Thoracic aorta (tissue), 2 donors: ENCODE data around the gene RNF31. TPM values are rescaled to one million over a fixed set of nuclear protein-coding genes. Genes with fewer than 3 reads are reported as not detected.
"Not testable (repeated sequence)": the region's sequence is repeated elsewhere in the genome, so short reads cannot be mapped to it uniquely, and the experiment has no call there.

Source experiments
- ATAC-seq: fragments of 150-250 bp; one replicate; pipeline ENCODE4 v1.8.0; 2017; ENCODE audit warnings: low read depth; ENCODE audit not compliant: insufficient number of reproducible peaks, low FRiP score
- DNase-seq: peaks from one replicate; pipeline ENCODE4 v3.0.0-alpha.2; 2020; ENCODE audit warnings: low spot score
- H3K27ac ChIP-seq, 2 donors: fragments of 200-600 bp; sonication (generic); 1 replicate in 1 of 2; 2 replicates in 1 of 2; pipeline ENCODE4 v1.5.1; 2016; ENCODE audit warnings: mild to moderate bottlenecking in 2 of 2, moderate library complexity in 2 of 2
- H3K27me3 ChIP-seq: fragments of 200-600 bp; sonication (generic); replicated peaks from 2 replicates; pipeline ENCODE4 v1.6.0; 2016; ENCODE audit warnings: mild to moderate bottlenecking; ENCODE audit not compliant: insufficient read depth
- H3K36me3 ChIP-seq: fragments of 200-600 bp; sonication (generic); one replicate; pipeline ENCODE4 v1.5.1; 2016
- H3K4me1 ChIP-seq, 2 donors: fragments of 200-600 bp; sonication (generic); 1 replicate in 1 of 2; 2 replicates in 1 of 2; pipeline versions ENCODE4 v1.5.1 to v1.6.0; 2016; ENCODE audit warnings: low read depth in 2 of 2, mild to moderate bottlenecking in 1 of 2; ENCODE audit not compliant: control insufficient read depth in 1 of 2
- H3K4me3 ChIP-seq: fragments of 200-600 bp; sonication (generic); 2 replicates; pipeline ENCODE4 v1.5.1; 2016; ENCODE audit warnings: mild to moderate bottlenecking
- H3K9me3 ChIP-seq: fragments of 200-600 bp; sonication (generic); 2 replicates; pipeline ENCODE4 v1.5.1; 2016
- total RNA-seq, 2 donors: library from RNA; depleted of rRNA; stranded (reverse); fragments of >200 nt; gene quantifications; one replicate each; pipeline versions ENCODE4 v1.1.0 to v1.2.3, GENCODE V29; 2016
- TF ChIP-seq, protein P1 (sequence below): fragments of 200-600 bp; sonication (generic); IDR thresholded peaks from one replicate; pipeline ENCODE4 v1.5.1; 2019; ENCODE audit warnings: antibody characterized with exemption

The RNF31 gene
- total RNA-seq, 2 donors from 2014 or later, result 60.4 to 94.6 TPM

DNA sequence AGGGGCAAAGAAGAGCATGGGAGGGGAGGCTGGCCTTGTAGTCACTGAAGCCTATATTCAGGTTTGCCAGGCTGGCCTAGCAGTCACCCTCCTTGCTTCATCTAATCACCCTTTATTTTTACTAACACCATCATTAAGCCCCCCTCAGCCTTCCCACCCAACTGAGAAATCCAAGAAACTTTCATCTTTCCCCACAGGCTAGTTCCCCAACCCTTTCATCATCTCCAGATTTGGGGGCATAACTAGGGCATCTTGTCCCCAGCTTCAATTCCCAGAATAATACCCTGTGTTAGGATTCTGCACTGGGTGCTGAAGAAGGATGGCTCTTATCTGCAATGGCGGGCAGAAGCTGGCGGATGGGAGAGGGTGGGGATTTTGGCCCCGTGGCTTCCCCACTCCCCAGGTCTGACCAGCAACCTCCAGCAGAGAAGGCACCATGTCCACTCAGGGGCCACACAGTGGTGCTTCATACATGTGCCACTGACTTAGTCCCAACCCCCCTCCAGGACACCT is 46.3 kb upstream of the RNF31 start:
- H3K9me3 ChIP-seq, result no peaks in the 10 kb centered on the region
- no peak overlapping the region for H3K27ac ChIP-seq
- H3K36me3 ChIP-seq, result no peaks in the 10 kb centered on the region
- H3K27me3 ChIP-seq, result no peaks in the 10 kb centered on the region
- TF ChIP-seq, protein P1, sequence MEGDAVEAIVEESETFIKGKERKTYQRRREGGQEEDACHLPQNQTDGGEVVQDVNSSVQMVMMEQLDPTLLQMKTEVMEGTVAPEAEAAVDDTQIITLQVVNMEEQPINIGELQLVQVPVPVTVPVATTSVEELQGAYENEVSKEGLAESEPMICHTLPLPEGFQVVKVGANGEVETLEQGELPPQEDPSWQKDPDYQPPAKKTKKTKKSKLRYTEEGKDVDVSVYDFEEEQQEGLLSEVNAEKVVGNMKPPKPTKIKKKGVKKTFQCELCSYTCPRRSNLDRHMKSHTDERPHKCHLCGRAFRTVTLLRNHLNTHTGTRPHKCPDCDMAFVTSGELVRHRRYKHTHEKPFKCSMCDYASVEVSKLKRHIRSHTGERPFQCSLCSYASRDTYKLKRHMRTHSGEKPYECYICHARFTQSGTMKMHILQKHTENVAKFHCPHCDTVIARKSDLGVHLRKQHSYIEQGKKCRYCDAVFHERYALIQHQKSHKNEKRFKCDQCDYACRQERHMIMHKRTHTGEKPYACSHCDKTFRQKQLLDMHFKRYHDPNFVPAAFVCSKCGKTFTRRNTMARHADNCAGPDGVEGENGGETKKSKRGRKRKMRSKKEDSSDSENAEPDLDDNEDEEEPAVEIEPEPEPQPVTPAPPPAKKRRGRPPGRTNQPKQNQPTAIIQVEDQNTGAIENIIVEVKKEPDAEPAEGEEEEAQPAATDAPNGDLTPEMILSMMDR, result no peak
- ATAC-seq (no peak), DNase-seq (no peak)
- H3K4me3 ChIP-seq, result no peak overlapping the region
- H3K4me1 ChIP-seq, result no peaks in the 10 kb centered on the region

DNA sequence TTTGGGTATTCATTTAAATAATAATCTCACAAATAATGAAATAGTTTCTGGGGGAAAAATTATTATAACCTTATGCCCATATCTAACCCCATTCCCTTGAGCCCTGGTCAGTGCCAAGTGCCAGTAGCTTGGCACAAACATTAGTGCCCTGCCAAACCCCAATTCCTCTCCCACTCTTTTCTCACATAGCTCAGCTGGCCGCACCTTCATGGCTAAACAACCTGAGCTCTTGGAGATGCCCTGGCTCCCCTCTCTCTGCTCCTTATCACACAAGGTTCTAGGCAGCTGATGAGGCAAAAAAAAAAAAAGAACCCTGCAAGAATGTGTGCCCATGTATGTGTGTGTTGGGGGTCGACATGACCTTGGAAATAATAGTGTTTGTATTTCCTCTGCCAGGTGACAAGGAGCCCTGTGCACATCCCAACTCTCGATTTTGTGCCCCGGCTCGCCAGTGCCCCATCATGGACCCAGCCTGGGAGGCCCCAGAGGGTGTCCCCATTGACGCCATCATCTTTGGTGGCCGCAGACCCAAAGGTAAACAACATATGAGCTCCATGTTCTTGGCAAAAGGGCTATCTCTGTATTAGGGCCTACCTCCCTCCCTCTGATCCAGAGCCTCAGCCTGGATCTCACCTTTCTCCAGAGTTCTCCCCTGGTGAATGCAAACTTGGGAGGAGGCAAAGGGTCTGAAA is 44.8 kb upstream of the RNF31 start:
- Histone ChIP-seq H3K36me3 (no peaks in the 10 kb centered on the region), H3K27ac (no peak overlapping the region), H3K9me3 (no peaks in the 10 kb centered on the region), H3K4me3 (no peak overlapping the region), H3K4me1 (no peaks in the 10 kb centered on the region), H3K27me3 (no peaks in the 10 kb centered on the region)
- ATAC-seq, result no peak
- DNase-seq, result no peak
- TF ChIP-seq, protein P1, result no peak

DNA sequence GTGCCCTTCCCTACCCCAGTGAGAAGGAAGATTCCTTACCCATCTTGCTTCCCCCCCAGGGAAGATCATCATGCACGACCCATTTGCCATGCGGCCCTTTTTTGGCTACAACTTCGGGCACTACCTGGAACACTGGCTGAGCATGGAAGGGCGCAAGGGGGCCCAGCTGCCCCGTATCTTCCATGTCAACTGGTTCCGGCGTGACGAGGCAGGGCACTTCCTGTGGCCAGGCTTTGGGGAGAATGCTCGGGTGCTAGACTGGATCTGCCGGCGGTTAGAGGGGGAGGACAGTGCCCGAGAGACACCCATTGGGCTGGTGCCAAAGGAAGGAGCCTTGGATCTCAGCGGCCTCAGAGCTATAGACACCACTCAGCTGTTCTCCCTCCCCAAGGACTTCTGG is 43.8 kb upstream of the RNF31 start:
- H3K27ac ChIP-seq, result no peak overlapping the region
- ATAC-seq (no peak), DNase-seq (no peak)
- no peaks in the 10 kb centered on the region for H3K4me1 ChIP-seq
- H3K36me3 ChIP-seq, result no peaks in the 10 kb centered on the region
- no peaks in the 10 kb centered on the region for H3K9me3 ChIP-seq
- no peaks in the 10 kb centered on the region for H3K27me3 ChIP-seq
- H3K4me3 ChIP-seq, result no peak overlapping the region
- TF ChIP-seq, protein P1, result no peak

DNA sequence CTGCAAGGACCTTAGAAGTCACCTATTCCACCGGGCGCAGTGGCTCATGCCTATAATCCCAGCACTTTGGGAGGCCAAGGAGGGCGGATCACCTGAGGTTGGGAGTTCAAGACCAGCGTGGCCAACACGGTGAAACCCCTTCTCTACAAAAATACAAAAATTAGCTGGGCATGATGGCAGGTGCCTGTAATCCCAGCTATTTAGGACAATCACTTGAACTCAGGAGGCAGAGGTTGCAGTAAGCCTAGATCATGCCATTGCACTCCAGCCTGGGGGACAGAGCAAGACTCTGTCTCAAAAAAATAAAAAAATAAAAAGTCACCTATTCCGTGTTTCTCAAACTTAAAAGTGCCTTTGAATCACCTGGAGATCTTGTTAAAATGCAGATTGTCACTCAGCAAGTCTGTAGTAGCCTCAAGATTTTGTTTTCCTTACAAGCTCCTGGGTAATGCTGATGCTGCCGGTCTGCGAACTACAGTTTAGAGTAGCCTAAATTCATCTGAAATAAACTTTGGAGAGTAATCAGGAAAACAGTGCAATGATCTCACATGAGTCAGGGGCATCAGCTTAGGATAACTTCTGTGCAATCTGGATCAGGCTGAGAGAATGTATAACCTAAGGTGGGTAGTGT is 41.6 kb upstream of the RNF31 start:
- H3K4me1 ChIP-seq, H3K4me3 ChIP-seq, H3K36me3 ChIP-seq, DNase-seq, H3K27ac ChIP-seq, H3K27me3 ChIP-seq, H3K9me3 ChIP-seq, ATAC-seq: not testable (repeated sequence)

DNA sequence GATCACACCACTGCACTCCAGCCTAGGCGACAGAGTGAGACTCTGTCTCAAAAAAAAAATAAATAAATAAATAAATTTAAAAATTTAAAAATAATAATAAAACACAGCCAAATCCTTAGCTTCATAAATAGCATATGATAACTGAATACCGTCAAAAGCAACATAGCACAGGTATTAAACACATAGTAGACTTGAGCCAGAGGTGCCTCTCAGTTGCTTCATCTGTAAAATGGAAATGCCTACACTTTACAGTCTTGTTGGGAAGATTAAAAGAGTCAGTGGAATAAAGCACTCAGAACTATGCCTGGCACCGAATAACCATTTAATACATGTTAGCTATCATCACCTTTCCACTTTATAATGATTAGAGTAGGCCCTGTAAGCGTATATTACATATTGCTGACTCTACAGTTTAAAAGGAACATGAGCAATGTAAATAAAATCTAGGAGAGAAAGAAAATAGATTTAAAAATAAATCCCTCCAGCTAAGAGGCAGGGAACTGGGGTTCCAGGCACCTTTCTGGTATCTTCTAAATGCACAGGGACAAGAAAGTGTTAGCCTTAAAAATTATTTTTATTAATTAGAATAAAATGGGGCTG is 40.5 kb upstream of the RNF31 start:
- H3K9me3 ChIP-seq, result no peaks in the 10 kb centered on the region
- no peak overlapping the region for H3K4me3 ChIP-seq
- TF ChIP-seq, protein P1, result no peak
- no peak overlapping the region for H3K27ac ChIP-seq
- ATAC-seq (no peak), DNase-seq (no peak)
- H3K4me1 ChIP-seq, result no peaks in the 10 kb centered on the region
- no peaks in the 10 kb centered on the region for H3K27me3 ChIP-seq
- H3K36me3 ChIP-seq, result no peaks in the 10 kb centered on the region
